PC-3 (cell line): ENCODE data around the gene ZYG11B.

Source experiments
- EZH2 ChIP-seq: fragments of 300-600 bp; sonication (generic); IDR thresholded peaks from one replicate; pipeline ENCODE4 v1.6.1; 2017; ENCODE audit warnings: antibody characterized with exemption, mild to moderate bottlenecking, low read length; ENCODE audit not compliant: unreplicated experiment
- EZH2phosphoT487 ChIP-seq: fragments of 300-600 bp; sonication (generic); IDR thresholded peaks from 2 replicates; pipeline ENCODE4 v1.6.1; 2018; ENCODE audit warnings: mild to moderate bottlenecking, antibody characterized with exemption, low read length, borderline replicate concordance
- TF ChIP-seq, protein P1 (sequence below): fragments of 300-600 bp; sonication (generic); conservative IDR thresholded peaks from 2 replicates; pipeline ENCODE4 v1.5.1; 2017; ENCODE audit warnings: antibody characterized with exemption, low read depth, mild to moderate bottlenecking, low read length

DNA sequence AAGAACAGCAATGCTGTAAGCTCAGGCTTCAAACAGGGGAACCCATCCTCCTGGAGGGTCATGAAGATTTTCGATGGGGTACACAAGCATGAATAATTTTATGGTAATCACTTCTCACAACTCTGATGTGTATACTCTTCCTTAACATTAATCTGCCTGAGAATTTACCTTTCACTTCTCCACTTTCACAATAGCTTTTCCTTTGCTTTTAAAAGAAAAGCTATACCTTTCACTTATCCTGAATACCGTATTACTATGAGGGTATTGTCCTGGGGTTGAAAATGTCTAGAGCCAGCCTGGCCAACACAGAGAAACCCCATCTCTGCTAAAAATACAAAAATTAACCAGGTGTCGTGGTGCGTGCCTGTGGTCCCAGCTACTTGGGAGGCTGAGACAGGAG lies 12.7 kb upstream of the ZYG11B start:
- TF ChIP-seq, protein P1, sequence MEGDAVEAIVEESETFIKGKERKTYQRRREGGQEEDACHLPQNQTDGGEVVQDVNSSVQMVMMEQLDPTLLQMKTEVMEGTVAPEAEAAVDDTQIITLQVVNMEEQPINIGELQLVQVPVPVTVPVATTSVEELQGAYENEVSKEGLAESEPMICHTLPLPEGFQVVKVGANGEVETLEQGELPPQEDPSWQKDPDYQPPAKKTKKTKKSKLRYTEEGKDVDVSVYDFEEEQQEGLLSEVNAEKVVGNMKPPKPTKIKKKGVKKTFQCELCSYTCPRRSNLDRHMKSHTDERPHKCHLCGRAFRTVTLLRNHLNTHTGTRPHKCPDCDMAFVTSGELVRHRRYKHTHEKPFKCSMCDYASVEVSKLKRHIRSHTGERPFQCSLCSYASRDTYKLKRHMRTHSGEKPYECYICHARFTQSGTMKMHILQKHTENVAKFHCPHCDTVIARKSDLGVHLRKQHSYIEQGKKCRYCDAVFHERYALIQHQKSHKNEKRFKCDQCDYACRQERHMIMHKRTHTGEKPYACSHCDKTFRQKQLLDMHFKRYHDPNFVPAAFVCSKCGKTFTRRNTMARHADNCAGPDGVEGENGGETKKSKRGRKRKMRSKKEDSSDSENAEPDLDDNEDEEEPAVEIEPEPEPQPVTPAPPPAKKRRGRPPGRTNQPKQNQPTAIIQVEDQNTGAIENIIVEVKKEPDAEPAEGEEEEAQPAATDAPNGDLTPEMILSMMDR, result no peak
- no peak for TF ChIP-seq EZH2
- no peak for TF ChIP-seq EZH2phosphoT487
